GM21526 (cell line): Measurements from ENCODE around the gene RDH5.

Source experiments
- ATAC-seq: cut with Tn5 transposase; IDR thresholded peaks from one replicate; pipeline ENCODE4 v1.9.1; 2021; ENCODE audit warnings: moderate library complexity; ENCODE audit not compliant: unreplicated experiment, low FRiP score

Gene RDH5

GRCh38 chr12:55695349-55695748 is 24.8 kb upstream of the RDH5 start:
- ATAC-seq: no peak

- ATAC-seq: no peak
Observed at GRCh38 chr12:55696141-55696540, 24.1 kb upstream of the RDH5 start.

- no peak for ATAC-seq
Observed at GRCh38 chr12:55696796-55697462, 23.3 kb upstream of the RDH5 start.

GRCh38 chr12:55697686-55698085 is 22.5 kb upstream of the RDH5 start:
- ATAC-seq: no peak

GRCh38 chr12:55698241-55698955 is 21.8 kb upstream of the RDH5 start:
- no peak for ATAC-seq

GRCh38 chr12:55698965-55699364 is 21.2 kb upstream of the RDH5 start:
- no peak for ATAC-seq

GRCh38 chr12:55699471-55700055 is 20.6 kb upstream of the RDH5 start:
- no peak for ATAC-seq

- ATAC-seq: no peak
Observed at GRCh38 chr12:55700255-55701018, 19.8 kb upstream of the RDH5 start.

GRCh38 chr12:55702861-55703260 is 17.3 kb upstream of the RDH5 start:
- no peak for ATAC-seq

GRCh38 chr12:55703288-55703687 is 16.9 kb upstream of the RDH5 start:
- ATAC-seq: no peak

GRCh38 chr12:55703901-55704761 is 16.1 kb upstream of the RDH5 start:
- no peak for ATAC-seq

GRCh38 chr12:55704824-55705718 is 15.1 kb upstream of the RDH5 start:
- no peak for ATAC-seq

- no peak for ATAC-seq
Observed at GRCh38 chr12:55705782-55706402, 14.3 kb upstream of the RDH5 start.

- ATAC-seq: no peak
Observed at GRCh38 chr12:55706568-55707218, 13.5 kb upstream of the RDH5 start.

GRCh38 chr12:55707219-55707671 is 12.9 kb upstream of the RDH5 start:
- no peak for ATAC-seq

GRCh38 chr12:55707841-55708694 is 12.1 kb upstream of the RDH5 start, which contains the start of gene ITGA7:
ITGA7 (minus strand) TSS chr12:55707904; CDS start chr12:55707682, 222 bp downstream.
- no peak for ATAC-seq

- ATAC-seq: no peak
Observed at GRCh38 chr12:55708695-55709233, 11.4 kb upstream of the RDH5 start.
